CMK (cell line): ENCODE data around the gene PLEKHM3.

Experiments
- DNase-seq: peaks from one replicate; pipeline ENCODE4 v3.0.0-alpha.2; 2010; ENCODE audit warnings: low read depth

PLEKHM3 gene

GRCh38 chr2:207796585-207797350 lies 228.6 kb downstream of the PLEKHM3 start:
- DNase-seq, result no peak

GRCh38 chr2:207792244-207792785 lies 233.0 kb downstream of the PLEKHM3 start:
- DNase-seq, result no peak

GRCh38 chr2:207791579-207792243 lies 233.6 kb downstream of the PLEKHM3 start:
- DNase-seq, result no peak

GRCh38 chr2:207790898-207791297 lies 234.4 kb downstream of the PLEKHM3 start:
- no peak for DNase-seq

- no peak for DNase-seq
Measured at GRCh38 chr2:207787800-207788199, 237.5 kb downstream of the PLEKHM3 start.

GRCh38 chr2:207787017-207787416 lies 238.3 kb downstream of the PLEKHM3 start:
- no peak for DNase-seq

GRCh38 chr2:207784898-207785297 lies 240.4 kb downstream of the PLEKHM3 start:
- no peak for DNase-seq

- DNase-seq, result no peak
Measured at GRCh38 chr2:207783514-207783913, 241.8 kb downstream of the PLEKHM3 start.

GRCh38 chr2:207782238-207783030 lies 242.9 kb downstream of the PLEKHM3 start:
- DNase-seq, result no peak

GRCh38 chr2:207779523-207779922 lies 245.8 kb downstream of the PLEKHM3 start:
- DNase-seq, result no peak

GRCh38 chr2:207778298-207778882 lies 246.9 kb downstream of the PLEKHM3 start:
- no peak for DNase-seq

- no peak for DNase-seq
Measured at GRCh38 chr2:207777124-207777523, 248.2 kb downstream of the PLEKHM3 start.

- DNase-seq, result no peak
Measured at GRCh38 chr2:207775473-207775872, 249.9 kb downstream of the PLEKHM3 start.

GRCh38 chr2:207772844-207773205 lies 252.5 kb downstream of the PLEKHM3 start:
- DNase-seq, result no peak

- DNase-seq, result no peak
Measured at GRCh38 chr2:207772081-207772843, 253.1 kb downstream of the PLEKHM3 start.

GRCh38 chr2:207771421-207771820 lies 253.9 kb downstream of the PLEKHM3 start:
- no peak for DNase-seq
